ENCODE results near the gene CD83.

- TF ChIP-seq REST (IDR thresholded peaks at IDR 0.05; ENCODE audit: insufficient replicate concordance, low read depth) = no peak
- TF ChIP-seq SPI1 (IDR thresholded peaks at IDR 0.05; ENCODE audit: borderline replicate concordance, low read depth) = no peak
These were observed 25.1 kb downstream of the CD83 start for GRCh38 chr6:14142511-14143223.
